ENCODE results near the gene TMEM100. TPM values are rescaled to one million over a fixed set of nuclear protein-coding genes. Genes with fewer than 3 reads are reported as not detected.

TMEM100 gene
- total RNA-seq, 4 donors from 2014 or later: 2.8 to 26.3 (median 6.2) TPM

GRCh38 chr17:55758171-55758570 is 35.5 kb upstream of the TMEM100 start:
- TF ChIP-seq POLR2A (IDR thresholded peaks at IDR 0.05): no peak
- TF ChIP-seq CTCF (IDR thresholded peaks at IDR 0.05): no peak
- no peaks in the 10 kb centered on the region for H3K4me1 ChIP-seq
- no peak overlapping the region for H3K27ac ChIP-seq
- H3K27me3 ChIP-seq: no peaks in the 10 kb centered on the region
- no peaks in the 10 kb centered on the region for H3K9me3 ChIP-seq
- intact Hi-C loops (cut with DNase I; ENCODE audit: low total_unique reads): no loop called here
- DNase-seq: no peak
- no peaks in the 10 kb centered on the region for H3K36me3 ChIP-seq
- no peak overlapping the region for H3K4me3 ChIP-seq

- Histone ChIP-seq H3K27me3 (no peaks in the 10 kb centered on the region), H3K4me3 (no peak overlapping the region), H3K36me3 (no peaks in the 10 kb centered on the region), H3K27ac (no peak overlapping the region), H3K4me1 (no peaks in the 10 kb centered on the region), H3K9me3 (no peaks in the 10 kb centered on the region)
- DNase-seq: no peak
- intact Hi-C loops (cut with DNase I; ENCODE audit: low total_unique reads): no loop called here
- no peak for TF ChIP-seq CTCF (IDR thresholded peaks at IDR 0.05)
- TF ChIP-seq POLR2A (IDR thresholded peaks at IDR 0.05): no peak
Measured at GRCh38 chr17:55757659-55758058, 35.0 kb upstream of the TMEM100 start.

- Histone ChIP-seq H3K27ac (no peak overlapping the region), H3K4me1 (peaks cover 0 to 4% of the 10 kb centered on the region in 2 donors), H3K27me3 (no peaks in the 10 kb centered on the region), H3K36me3 (no peaks in the 10 kb centered on the region), H3K9me3 (no peaks in the 10 kb centered on the region), H3K4me3 (no peak overlapping the region)
- DNase-seq: no peak
- intact Hi-C loops (cut with DNase I; ENCODE audit: low total_unique reads): no loop called here
- TF ChIP-seq POLR2A (IDR thresholded peaks at IDR 0.05): no peak
- no peak for TF ChIP-seq CTCF (IDR thresholded peaks at IDR 0.05)
Measured at GRCh38 chr17:55756689-55757088, 34.0 kb upstream of the TMEM100 start.

DNA sequence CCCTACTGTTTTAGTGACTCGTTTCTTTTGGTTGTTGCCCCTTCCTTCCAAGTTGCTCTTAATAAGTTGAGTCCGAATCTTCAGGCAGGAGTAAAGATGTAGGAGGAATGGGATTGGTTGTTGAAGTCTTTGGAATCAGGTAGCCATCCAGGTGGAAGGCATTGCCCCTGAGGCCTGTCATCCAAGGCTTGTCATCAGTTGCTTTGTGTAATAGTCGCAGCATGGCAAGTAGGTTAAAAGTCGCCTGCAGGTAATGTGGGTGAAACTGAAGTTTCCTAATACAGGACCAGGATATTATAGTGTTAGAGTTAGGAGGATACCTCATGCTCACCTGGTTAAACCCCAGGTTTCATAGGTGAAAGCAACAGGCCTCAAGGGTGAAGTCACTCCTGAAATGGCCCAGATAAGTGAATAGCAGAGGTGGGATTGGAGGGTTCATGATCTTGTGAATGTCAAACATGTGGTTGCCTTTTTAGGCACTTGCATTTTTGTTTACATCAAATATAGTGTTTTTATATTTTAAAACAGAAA is 29.1 kb upstream of the TMEM100 start:
- DNase-seq: no peak
- Histone ChIP-seq H3K27ac (peak overlapping the region; percentile 75 to 80), H3K4me1 (peaks cover 0 to 5% of the 10 kb centered on the region in 2 donors), H3K36me3 (no peaks in the 10 kb centered on the region), H3K9me3 (no peaks in the 10 kb centered on the region), H3K27me3 (no peaks in the 10 kb centered on the region), H3K4me3 (peak overlapping the region; percentile 66 to 76)
- intact Hi-C loops (cut with DNase I; ENCODE audit: low total_unique reads): no loop called here
- TF ChIP-seq POLR2A (IDR thresholded peaks at IDR 0.05) (no peak), CTCF (IDR thresholded peaks at IDR 0.05) (no peak)

DNA sequence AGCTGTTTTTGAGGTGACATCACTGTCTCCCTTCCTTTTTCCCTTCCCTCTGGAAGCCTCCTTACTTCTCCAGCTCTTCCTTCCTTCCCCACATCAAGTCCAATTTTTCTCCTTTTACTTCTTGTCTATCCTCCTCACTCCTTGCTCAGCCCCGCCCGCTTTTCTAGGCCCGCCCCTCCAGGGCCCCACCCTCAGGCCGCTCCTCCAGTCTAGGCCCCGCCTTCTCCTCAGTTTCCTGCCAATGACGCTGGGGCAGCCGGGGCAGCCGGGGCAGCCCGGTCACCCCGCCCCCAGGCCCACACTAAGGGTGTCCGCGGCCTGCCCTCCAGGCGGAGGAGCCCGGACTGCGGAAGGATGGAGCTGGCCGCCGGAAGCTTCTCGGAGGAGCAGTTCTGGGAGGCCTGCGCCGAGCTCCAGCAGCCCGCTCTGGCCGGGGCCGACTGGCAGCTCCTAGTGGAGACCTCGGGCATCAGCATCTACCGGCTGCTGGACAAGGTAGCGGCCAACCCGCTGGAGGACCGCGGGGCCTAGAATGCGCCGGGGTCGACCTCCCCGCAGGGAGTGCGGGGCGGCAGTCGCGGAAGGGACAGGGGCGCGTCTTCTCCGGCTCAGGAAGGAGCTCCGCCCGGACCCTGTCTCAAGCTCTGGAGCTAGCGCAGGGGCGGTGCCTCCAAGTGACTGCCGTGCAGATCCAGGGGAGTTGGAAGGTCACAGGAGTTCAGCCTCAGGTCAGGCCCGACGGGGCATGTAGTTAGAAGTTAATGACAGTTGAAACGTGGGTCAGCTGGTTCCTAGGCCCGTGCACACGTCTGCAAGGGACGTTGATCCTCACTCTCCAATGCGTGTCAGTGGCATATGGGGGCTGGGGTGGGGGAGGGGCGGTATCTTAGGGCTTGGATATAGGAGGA is 28.3 kb upstream of the TMEM100 start, which contains the start of gene PCTP:
Gene PCTP, plus strand, starts transcription at position 302 of the 908 bp plus-strand sequence. Its CDS starts 53 bp downstream, at position 355.
- intact Hi-C loops (cut with DNase I; ENCODE audit: low total_unique reads): no loop called here
- TF ChIP-seq POLR2A (IDR thresholded peaks at IDR 0.05): peak; percentile 69 to 73
- peak in 3 of 4 experiments; percentile 40 to 47 (median 45) for TF ChIP-seq CTCF (IDR thresholded peaks at IDR 0.05)

More for the DNA sequence above, 28.3 kb upstream of the TMEM100 start, which contains the start of gene PCTP:
- peak; percentile 93 to 96 for DNase-seq
- peak within 1 kb of the TSS; percentile 75 to 80 for H3K27ac ChIP-seq
- H3K36me3 ChIP-seq: no peaks in the 10 kb centered on the region
- H3K4me1 ChIP-seq: peaks cover 0 to 5% of the 10 kb centered on the region in 2 donors
- no peaks in the 10 kb centered on the region for H3K27me3 ChIP-seq
- no peaks in the 10 kb centered on the region for H3K9me3 ChIP-seq
- H3K4me3 ChIP-seq: peak within 1 kb of the TSS; percentile 66 to 76

Data from uterus (tissue), 4 donors.